Suprapubic skin (tissue), 4 donors: ENCODE data around the gene METTL22. TPM values are rescaled to one million over a fixed set of nuclear protein-coding genes. Genes with fewer than 3 reads are reported as not detected.

ENCODE experiments used
- DNase-seq, 2 donors: peaks; one replicate each; pipeline ENCODE4 v3.0.0-alpha.2; 2019; ENCODE audit warnings: low spot score in 2 of 2
- H3K27ac ChIP-seq: fragments of 200-600 bp; sonication (generic); one replicate; pipeline ENCODE4 v1.5.1; 2019
- H3K27me3 ChIP-seq: fragments of 200-600 bp; sonication (generic); one replicate; pipeline ENCODE4 v1.5.1; 2019
- H3K36me3 ChIP-seq: fragments of 200-600 bp; sonication (generic); one replicate; pipeline ENCODE4 v1.5.1; 2019
- H3K4me1 ChIP-seq: fragments of 200-600 bp; sonication (generic); one replicate; pipeline ENCODE4 v1.5.1; 2019
- H3K4me3 ChIP-seq: fragments of 200-600 bp; sonication (generic); one replicate; pipeline ENCODE4 v1.5.1; 2019; ENCODE audit warnings: mild to moderate bottlenecking
- H3K9me3 ChIP-seq: fragments of 200-600 bp; sonication (generic); one replicate; pipeline ENCODE4 v1.5.1; 2019
- EP300 ChIP-seq: sonication (generic); formaldehyde crosslinking; IDR thresholded peaks from one replicate; pipeline ENCODE4 v1.6.1; 2017; ENCODE audit warnings: antibody characterized with exemption
- POLR2A ChIP-seq, 2 donors: fragments of 450-650 bp; IDR thresholded peaks; one replicate each; pipeline ENCODE4 v1.6.1; 2017; ENCODE audit warnings: antibody characterized with exemption in 2 of 2, mild to moderate bottlenecking in 2 of 2, moderate library complexity in 2 of 2
- POLR2AphosphoS5 ChIP-seq, 3 donors: sonication (generic); formaldehyde crosslinking; IDR thresholded peaks; one replicate each; pipeline ENCODE4 v1.6.1; 2017; ENCODE audit warnings: antibody characterized with exemption in 3 of 3
- WGBS: methylation state at CpG from one replicate; pipeline ENCODE4 v1.1.5; 2018; 5-methylcytosine and 5-hydroxymethylcytosine counted together
- total RNA-seq, 4 donors: library from RNA; depleted of rRNA; stranded (reverse); fragments of >200 nt; gene quantifications; one replicate each; pipeline ENCODE4 v1.1.0, GENCODE V29; 2016
- TF ChIP-seq, protein P1 (sequence below), 2 donors: fragments of 200-600 bp in 1 of 2; fragments of 450-650 bp in 1 of 2; sonication (generic) in 1 of 2; IDR thresholded peaks; one replicate each; pipeline ENCODE4 v1.5.1; 2016 to 2019; ENCODE audit warnings: antibody characterized with exemption in 2 of 2, mild to moderate bottlenecking in 1 of 2, moderate library complexity in 1 of 2

METTL22 gene
- total RNA-seq, 4 donors from 2014 or later: 15.5 to 114 (median 28.3) TPM

GRCh38 chr16:8656376-8656775 is 34.9 kb downstream of the METTL22 start:
- 39% methylated on average over 3 of the region's 3 CpGs for WGBS
- DNase-seq: no peak
- H3K27me3 ChIP-seq: no peaks in the 10 kb centered on the region
- TF ChIP-seq POLR2A (IDR thresholded peaks at IDR 0.05) (no peak), POLR2AphosphoS5 (IDR thresholded peaks at IDR 0.05) (no peak), EP300 (no peak)
- TF ChIP-seq, protein P1, sequence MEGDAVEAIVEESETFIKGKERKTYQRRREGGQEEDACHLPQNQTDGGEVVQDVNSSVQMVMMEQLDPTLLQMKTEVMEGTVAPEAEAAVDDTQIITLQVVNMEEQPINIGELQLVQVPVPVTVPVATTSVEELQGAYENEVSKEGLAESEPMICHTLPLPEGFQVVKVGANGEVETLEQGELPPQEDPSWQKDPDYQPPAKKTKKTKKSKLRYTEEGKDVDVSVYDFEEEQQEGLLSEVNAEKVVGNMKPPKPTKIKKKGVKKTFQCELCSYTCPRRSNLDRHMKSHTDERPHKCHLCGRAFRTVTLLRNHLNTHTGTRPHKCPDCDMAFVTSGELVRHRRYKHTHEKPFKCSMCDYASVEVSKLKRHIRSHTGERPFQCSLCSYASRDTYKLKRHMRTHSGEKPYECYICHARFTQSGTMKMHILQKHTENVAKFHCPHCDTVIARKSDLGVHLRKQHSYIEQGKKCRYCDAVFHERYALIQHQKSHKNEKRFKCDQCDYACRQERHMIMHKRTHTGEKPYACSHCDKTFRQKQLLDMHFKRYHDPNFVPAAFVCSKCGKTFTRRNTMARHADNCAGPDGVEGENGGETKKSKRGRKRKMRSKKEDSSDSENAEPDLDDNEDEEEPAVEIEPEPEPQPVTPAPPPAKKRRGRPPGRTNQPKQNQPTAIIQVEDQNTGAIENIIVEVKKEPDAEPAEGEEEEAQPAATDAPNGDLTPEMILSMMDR (IDR thresholded peaks at IDR 0.05): no peak
- no peak overlapping the region for H3K4me3 ChIP-seq
- H3K9me3 ChIP-seq: no peaks in the 10 kb centered on the region
- no peaks in the 10 kb centered on the region for H3K4me1 ChIP-seq
- H3K36me3 ChIP-seq: no peaks in the 10 kb centered on the region
- H3K27ac ChIP-seq: no peak overlapping the region

- no peak for DNase-seq
- WGBS: 27% methylated on average over 6 of the region's 13 CpGs
Measured at GRCh38 chr16:8660841-8661301, 39.4 kb downstream of the METTL22 start.

GRCh38 chr16:8661703-8662102 is 40.2 kb downstream of the METTL22 start:
- Histone ChIP-seq H3K36me3 (peaks cover 25% of the 10 kb centered on the region), H3K4me1 (no peaks in the 10 kb centered on the region), H3K27ac (no peak overlapping the region), H3K4me3 (no peak overlapping the region), H3K27me3 (no peaks in the 10 kb centered on the region), H3K9me3 (no peaks in the 10 kb centered on the region)
- no peak for TF ChIP-seq EP300
- TF ChIP-seq, protein P1 (IDR thresholded peaks at IDR 0.05): no peak
- TF ChIP-seq POLR2A (IDR thresholded peaks at IDR 0.05): no peak
- no peak for TF ChIP-seq POLR2AphosphoS5 (IDR thresholded peaks at IDR 0.05)
- whole genome bisulfite sequencing: 77% methylated on average over 5 of the region's 5 CpGs
- no peak for DNase-seq

More at GRCh38 chr16:8660841-8661301, 39.4 kb downstream of the METTL22 start:
- no peak overlapping the region for H3K27ac ChIP-seq
- TF ChIP-seq POLR2AphosphoS5 (IDR thresholded peaks at IDR 0.05): no peak
- TF ChIP-seq, protein P1 (IDR thresholded peaks at IDR 0.05): peak; percentile 46 to 54
- no peaks in the 10 kb centered on the region for H3K27me3 ChIP-seq
- no peak overlapping the region for H3K4me3 ChIP-seq
- H3K36me3 ChIP-seq: peaks cover 19% of the 10 kb centered on the region
- H3K4me1 ChIP-seq: no peaks in the 10 kb centered on the region
- no peaks in the 10 kb centered on the region for H3K9me3 ChIP-seq

DNA sequence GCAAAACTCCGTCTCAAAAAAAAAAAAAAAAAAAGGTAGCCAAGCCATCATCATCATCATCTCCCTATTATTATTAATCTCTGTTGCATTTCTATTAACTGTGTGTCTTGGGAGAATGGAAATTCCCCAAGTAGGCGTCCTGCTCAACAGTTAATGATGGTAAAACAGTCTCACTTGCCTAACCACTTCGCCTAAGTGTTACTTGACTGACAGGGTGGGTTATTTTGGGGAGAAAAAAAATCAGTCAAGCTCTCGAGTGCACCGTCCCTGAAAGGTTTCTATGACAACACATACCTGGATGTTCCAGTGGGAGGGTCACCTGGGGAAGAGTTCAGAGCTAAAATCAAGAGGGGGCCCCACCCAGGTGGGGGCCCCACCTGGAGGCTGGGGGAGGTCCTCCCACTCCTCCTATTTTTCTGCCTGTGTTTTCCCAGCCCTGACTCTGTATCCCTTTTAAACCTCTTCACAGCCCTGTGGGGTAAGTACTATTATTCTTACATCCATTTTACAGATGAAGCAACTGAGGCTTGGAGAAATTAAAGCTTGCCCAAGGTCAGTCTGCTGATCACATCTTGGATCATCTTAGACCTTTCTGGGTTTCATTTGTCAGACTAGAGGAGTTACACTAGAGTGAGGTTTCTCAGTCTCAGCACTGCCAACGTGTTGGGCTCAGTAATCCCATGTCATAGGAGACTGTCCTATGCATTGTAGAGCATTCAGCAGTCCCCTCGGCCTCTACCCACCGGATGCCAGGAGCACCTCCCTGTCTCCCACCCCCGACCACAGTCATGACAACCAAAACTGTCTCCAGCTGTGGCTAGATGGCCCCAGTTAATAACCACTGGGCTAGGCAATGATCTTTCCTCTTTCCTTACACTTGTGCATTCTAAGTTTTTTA is 41.9 kb downstream of the METTL22 start:
- no peak overlapping the region for H3K4me3 ChIP-seq
- TF ChIP-seq POLR2A (IDR thresholded peaks at IDR 0.05) (no peak), POLR2AphosphoS5 (IDR thresholded peaks at IDR 0.05) (no peak), EP300 (no peak)
- TF ChIP-seq, protein P1 (IDR thresholded peaks at IDR 0.05): no peak
- no peaks in the 10 kb centered on the region for H3K4me1 ChIP-seq
- H3K9me3 ChIP-seq: no peaks in the 10 kb centered on the region
- H3K36me3 ChIP-seq: peaks cover 33% of the 10 kb centered on the region
- no peak overlapping the region for H3K27ac ChIP-seq
- WGBS: 86% methylated on average over 9 of the region's 9 CpGs
- no peaks in the 10 kb centered on the region for H3K27me3 ChIP-seq
- no peak for DNase-seq

DNA sequence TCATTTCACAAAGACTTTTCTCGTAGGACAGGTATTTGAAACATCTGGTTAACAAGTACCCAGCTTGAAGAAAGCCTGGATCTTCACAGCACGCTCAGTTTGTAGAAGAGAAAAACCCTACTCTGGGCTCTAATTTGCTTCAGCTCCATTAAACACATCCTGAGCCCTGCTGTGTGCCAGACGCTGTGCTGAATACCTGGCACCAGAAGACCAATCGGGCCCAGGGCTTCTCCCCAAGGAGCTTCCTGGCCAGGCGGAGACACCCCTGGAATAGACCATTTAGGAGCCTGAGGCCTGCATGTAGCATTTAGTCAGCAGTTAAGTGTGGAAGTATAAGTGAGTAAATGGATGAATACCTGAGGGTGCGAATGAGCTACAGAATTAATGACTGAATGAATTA is 44.0 kb downstream of the METTL22 start:
- no peaks in the 10 kb centered on the region for H3K4me1 ChIP-seq
- WGBS: 84% methylated on average over 6 of the region's 6 CpGs

More for the DNA sequence above, 44.0 kb downstream of the METTL22 start:
- DNase-seq: no peak
- no peak for TF ChIP-seq EP300
- TF ChIP-seq, protein P1 (IDR thresholded peaks at IDR 0.05): no peak
- no peak for TF ChIP-seq POLR2A (IDR thresholded peaks at IDR 0.05)
- TF ChIP-seq POLR2AphosphoS5 (IDR thresholded peaks at IDR 0.05): no peak
- Histone ChIP-seq H3K36me3 (peaks cover 36% of the 10 kb centered on the region), H3K27me3 (no peaks in the 10 kb centered on the region), H3K9me3 (no peaks in the 10 kb centered on the region), H3K27ac (no peak overlapping the region), H3K4me3 (no peak overlapping the region)
